Measurements from ENCODE around the gene THOC5. TPM values are rescaled to one million over a fixed set of nuclear protein-coding genes. Genes with fewer than 3 reads are reported as not detected.
A peak's percentile ranks its signal among the peaks of the same experiment; 100 is the strongest.
"Not testable (repeated sequence)": the region's sequence is repeated elsewhere in the genome, so short reads cannot be mapped to it uniquely, and the experiment has no call there.

Gene THOC5
- total RNA-seq, 1 experiment from 2014 or later, result 49.8 TPM

- no peaks in the 10 kb centered on the region for H3K27me3 ChIP-seq (replicated peaks)
- H3K27ac ChIP-seq, result no peak overlapping the region
- H3K4me1 ChIP-seq (replicated peaks), result no peaks in the 10 kb centered on the region
- H3K9me3 ChIP-seq (replicated peaks), result no peaks in the 10 kb centered on the region
- DNase-seq (ENCODE audit: low read depth in 1 of 2, low spot score in 2 of 2), result no peak
- no peak overlapping the region for H3K4me3 ChIP-seq
- H3K36me3 ChIP-seq, result no peaks in the 10 kb centered on the region
Measured at GRCh38 chr22:29574762-29575450, 21.3 kb upstream of the THOC5 start.

- Histone ChIP-seq H3K9me3 (replicated peaks) (no peaks in the 10 kb centered on the region), H3K36me3 (no peaks in the 10 kb centered on the region), H3K4me1 (replicated peaks) (no peaks in the 10 kb centered on the region), H3K4me3 (no peak overlapping the region), H3K27ac (no peak overlapping the region), H3K27me3 (replicated peaks) (no peaks in the 10 kb centered on the region)
- DNase-seq (ENCODE audit: low read depth in 1 of 2, low spot score in 2 of 2), result no peak
Measured at GRCh38 chr22:29570912-29571549, 17.5 kb upstream of the THOC5 start.

GRCh38 chr22:29570456-29570855, 16.9 kb upstream of the THOC5 start:
- no peak overlapping the region for H3K4me3 ChIP-seq
- H3K27ac ChIP-seq, result no peak overlapping the region
- H3K36me3 ChIP-seq, result no peaks in the 10 kb centered on the region
- no peak for DNase-seq (ENCODE audit: low read depth in 1 of 2, low spot score in 2 of 2)
- H3K4me1 ChIP-seq (replicated peaks), result no peaks in the 10 kb centered on the region
- no peaks in the 10 kb centered on the region for H3K27me3 ChIP-seq (replicated peaks)
- no peaks in the 10 kb centered on the region for H3K9me3 ChIP-seq (replicated peaks)

GRCh38 chr22:29569011-29569678, 15.6 kb upstream of the THOC5 start:
- H3K36me3 ChIP-seq, result no peaks in the 10 kb centered on the region
- no peaks in the 10 kb centered on the region for H3K9me3 ChIP-seq (replicated peaks)
- H3K4me3 ChIP-seq, result no peak overlapping the region
- no peaks in the 10 kb centered on the region for H3K27me3 ChIP-seq (replicated peaks)
- no peak overlapping the region for H3K27ac ChIP-seq
- DNase-seq (ENCODE audit: low read depth in 1 of 2, low spot score in 2 of 2), result no peak
- H3K4me1 ChIP-seq (replicated peaks), result no peaks in the 10 kb centered on the region

GRCh38 chr22:29567338-29567737, 13.8 kb upstream of the THOC5 start:
- DNase-seq (ENCODE audit: low read depth in 1 of 2, low spot score in 2 of 2), result no peak
- Histone ChIP-seq H3K9me3 (replicated peaks) (no peaks in the 10 kb centered on the region), H3K27ac (no peak overlapping the region), H3K4me3 (no peak overlapping the region), H3K27me3 (replicated peaks) (no peaks in the 10 kb centered on the region), H3K4me1 (replicated peaks) (no peaks in the 10 kb centered on the region), H3K36me3 (no peaks in the 10 kb centered on the region)

- H3K27me3 ChIP-seq (replicated peaks); H3K4me3 ChIP-seq; H3K4me1 ChIP-seq (replicated peaks); H3K9me3 ChIP-seq (replicated peaks); DNase-seq (ENCODE audit: low read depth in 1 of 2, low spot score in 2 of 2); H3K27ac ChIP-seq; H3K36me3 ChIP-seq: not testable (repeated sequence)
Measured at GRCh38 chr22:29566513-29566912, 13.0 kb upstream of the THOC5 start.

- Histone ChIP-seq H3K27me3 (replicated peaks) (no peaks in the 10 kb centered on the region), H3K9me3 (replicated peaks) (no peaks in the 10 kb centered on the region), H3K36me3 (peaks cover 14% of the 10 kb centered on the region; the same call in 1 of the 2 replicates), H3K27ac (no peak overlapping the region), H3K4me3 (no peak overlapping the region), H3K4me1 (replicated peaks) (peaks cover 8% of the 10 kb centered on the region)
- no peak for DNase-seq (ENCODE audit: low read depth in 1 of 2, low spot score in 2 of 2)
Measured at GRCh38 chr22:29563652-29564460, 10.3 kb upstream of the THOC5 start.

- Histone ChIP-seq H3K27me3 (replicated peaks) (no peaks in the 10 kb centered on the region), H3K27ac (peak overlapping the region; percentile 27; the same call in 1 of the 2 replicates), H3K4me1 (replicated peaks) (peaks cover 29% of the 10 kb centered on the region), H3K9me3 (replicated peaks) (no peaks in the 10 kb centered on the region), H3K4me3 (no peak overlapping the region), H3K36me3 (peaks cover 21% of the 10 kb centered on the region)
- DNase-seq (ENCODE audit: low read depth in 1 of 2, low spot score in 2 of 2), result no peak
Measured at GRCh38 chr22:29559853-29560252, 6.3 kb upstream of the THOC5 start.

- no peaks in the 10 kb centered on the region for H3K9me3 ChIP-seq (replicated peaks)
- no peaks in the 10 kb centered on the region for H3K27me3 ChIP-seq (replicated peaks)
- no peak overlapping the region for H3K4me3 ChIP-seq
- H3K4me1 ChIP-seq (replicated peaks), result peaks cover 37% of the 10 kb centered on the region
- H3K36me3 ChIP-seq, result peaks cover 21% of the 10 kb centered on the region
- peak overlapping the region; percentile 15; the same call in 1 of the 2 replicates for H3K27ac ChIP-seq
- no peak for DNase-seq (ENCODE audit: low read depth in 1 of 2, low spot score in 2 of 2)
Measured at GRCh38 chr22:29559030-29559429, 5.5 kb upstream of the THOC5 start.

GRCh38 chr22:29555065-29555644, 1.6 kb upstream of the THOC5 start:
- H3K4me1 ChIP-seq (replicated peaks), result peaks cover 40% of the 10 kb centered on the region
- H3K36me3 ChIP-seq, result peaks cover 14% of the 10 kb centered on the region
- peak; percentile 79 to 84 for DNase-seq (ENCODE audit: low read depth in 1 of 2, low spot score in 2 of 2)
- no peaks in the 10 kb centered on the region for H3K27me3 ChIP-seq (replicated peaks)
- no peak overlapping the region for H3K4me3 ChIP-seq
- H3K27ac ChIP-seq, result peak overlapping the region; percentile 25; the same call in 1 of the 2 replicates
- H3K9me3 ChIP-seq (replicated peaks), result no peaks in the 10 kb centered on the region

GRCh38 chr22:29552357-29552756, 1.2 kb downstream of the THOC5 start:
- not testable (repeated sequence) for DNase-seq (ENCODE audit: low read depth in 1 of 2, low spot score in 2 of 2); H3K27me3 ChIP-seq (replicated peaks); H3K27ac ChIP-seq; H3K9me3 ChIP-seq (replicated peaks); H3K4me3 ChIP-seq
- Histone ChIP-seq H3K36me3 (peaks cover 30% of the 10 kb centered on the region), H3K4me1 (replicated peaks) (peaks cover 29% of the 10 kb centered on the region)

- Histone ChIP-seq H3K4me3 (no peak overlapping the region), H3K27ac (no peak overlapping the region), H3K36me3 (peaks cover 49% of the 10 kb centered on the region), H3K27me3 (replicated peaks) (no peaks in the 10 kb centered on the region), H3K9me3 (replicated peaks) (no peaks in the 10 kb centered on the region), H3K4me1 (replicated peaks) (peaks cover 12% of the 10 kb centered on the region)
- no peak for DNase-seq (ENCODE audit: low read depth in 1 of 2, low spot score in 2 of 2)
Measured at GRCh38 chr22:29550005-29550404, 3.6 kb downstream of the THOC5 start.

GRCh38 chr22:29545045-29545444, 8.5 kb downstream of the THOC5 start:
- H3K9me3 ChIP-seq (replicated peaks); H3K4me1 ChIP-seq (replicated peaks); H3K27me3 ChIP-seq (replicated peaks); H3K4me3 ChIP-seq; H3K27ac ChIP-seq; DNase-seq (ENCODE audit: low read depth in 1 of 2, low spot score in 2 of 2): not testable (repeated sequence)
- peaks cover 79% of the 10 kb centered on the region for H3K36me3 ChIP-seq
